ENCODE data around the gene CELSR1.
"Not testable (repeated sequence)": the region's sequence is repeated elsewhere in the genome, so short reads cannot be mapped to it uniquely, and the experiment has no call there.

The CELSR1 gene

DNA sequence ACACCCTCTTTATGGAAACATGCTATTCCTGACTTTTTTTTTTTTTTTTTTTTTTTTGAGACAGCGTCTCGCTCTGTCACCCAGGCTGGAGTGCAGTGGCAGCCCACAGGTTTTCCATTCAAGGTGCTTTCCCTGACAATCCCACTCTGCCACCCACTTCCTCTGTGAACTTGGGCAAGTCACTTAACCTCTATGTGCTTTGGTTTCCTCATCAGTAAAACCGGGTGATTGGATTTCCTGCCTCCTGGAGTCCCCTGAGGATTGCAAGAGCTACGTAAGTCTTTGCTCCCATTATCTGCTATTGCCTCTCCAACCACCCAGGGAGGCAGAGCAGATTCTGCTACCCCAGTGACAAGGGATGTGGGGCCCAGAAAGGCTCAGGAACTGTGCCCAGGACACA lies 54.1 kb downstream of the CELSR1 start:
- peak; percentile 88 for DNase-seq (ENCODE audit: low spot score)

DNA sequence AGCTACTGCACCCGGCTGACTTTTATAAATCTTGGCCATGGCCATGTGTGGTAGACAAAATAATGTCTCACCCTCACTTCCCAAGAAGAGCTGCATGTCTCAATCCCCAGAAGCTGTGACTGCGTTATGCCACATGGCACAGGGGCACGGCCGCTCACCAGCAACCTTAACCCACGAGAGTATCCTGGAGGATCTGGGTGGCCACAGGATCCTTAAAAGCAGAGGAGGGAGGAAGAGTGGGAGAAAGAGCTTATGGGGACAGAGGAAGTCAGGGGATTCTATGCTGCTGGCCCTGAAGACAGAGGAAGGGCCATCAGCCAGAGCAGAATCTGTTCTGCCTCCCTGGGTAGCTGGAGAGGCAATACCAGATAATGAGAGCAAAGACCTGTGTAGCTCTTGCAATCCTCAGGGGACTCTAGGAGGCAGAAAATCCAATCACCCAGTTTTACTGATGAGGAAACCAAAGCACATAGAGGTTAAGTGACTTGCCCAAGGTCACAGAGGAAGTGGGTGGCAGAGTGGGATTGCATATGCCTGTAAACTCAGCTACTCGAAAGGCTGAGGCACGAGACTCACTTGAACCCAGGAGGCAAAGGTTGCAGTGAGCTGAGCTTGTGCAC lies 55.3 kb downstream of the CELSR1 start:
- DNase-seq (ENCODE audit: low spot score): no peak

DNA sequence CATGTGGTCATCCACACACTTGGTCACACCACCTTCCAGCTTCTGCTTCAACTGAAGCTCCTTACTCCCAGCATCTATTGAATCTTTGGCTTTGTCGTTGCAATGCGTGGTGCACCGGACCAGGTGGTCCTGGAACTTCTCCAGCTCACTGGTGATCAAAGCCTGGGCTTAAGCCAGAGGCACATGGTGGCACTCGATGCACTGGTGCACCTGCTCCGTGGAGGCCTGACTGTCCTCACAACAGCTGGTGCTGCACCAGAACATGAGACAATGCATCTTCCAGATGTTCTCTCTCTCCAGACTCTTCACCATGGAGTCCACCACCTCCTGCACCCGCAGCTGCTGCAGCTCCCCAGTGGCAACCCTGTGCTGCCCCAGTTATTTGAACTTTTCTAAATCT lies 56.0 kb downstream of the CELSR1 start:
- DNase-seq (ENCODE audit: low spot score): no peak

DNA sequence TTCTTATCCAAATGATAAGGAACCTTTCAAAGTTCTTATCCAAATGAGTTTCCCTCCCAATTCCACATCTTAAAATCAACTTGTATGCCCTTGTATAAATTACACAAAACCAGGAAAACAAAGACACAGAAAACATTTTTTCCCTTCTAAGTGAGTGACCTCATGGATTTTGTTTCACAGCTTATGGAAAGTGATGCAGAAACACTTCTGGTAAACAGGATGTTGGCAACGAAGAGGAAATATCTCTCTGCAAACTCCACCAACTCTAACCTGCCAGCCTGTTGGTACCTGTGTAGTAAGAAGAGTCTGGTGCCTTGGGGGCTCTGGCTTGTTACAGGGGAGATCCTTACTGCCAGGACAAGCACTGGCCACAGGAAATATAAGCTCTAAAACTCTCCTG lies 57.0 kb downstream of the CELSR1 start:
- DNase-seq (ENCODE audit: low spot score): no peak

DNA sequence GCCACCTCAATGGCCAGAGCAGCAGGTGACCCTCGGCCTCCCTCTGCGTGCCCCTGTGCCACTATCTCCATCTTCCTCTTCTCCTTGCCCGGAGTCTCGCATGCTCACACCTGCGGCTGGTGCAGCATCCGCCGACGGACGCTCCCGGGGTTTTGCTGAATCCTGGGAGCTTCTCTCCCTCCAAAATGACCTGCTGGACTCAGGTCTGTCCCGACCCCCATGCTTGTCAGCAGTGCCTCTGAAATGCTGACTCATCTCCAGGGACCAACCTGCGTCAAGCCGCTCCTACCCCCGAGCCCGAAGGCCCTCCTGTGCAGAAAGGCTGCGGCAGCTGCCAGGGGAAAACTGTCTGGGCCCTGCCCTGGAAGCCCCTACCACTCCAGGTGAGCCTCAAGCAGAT lies 58.4 kb downstream of the CELSR1 start:
- no peak for DNase-seq (ENCODE audit: low spot score)

DNA sequence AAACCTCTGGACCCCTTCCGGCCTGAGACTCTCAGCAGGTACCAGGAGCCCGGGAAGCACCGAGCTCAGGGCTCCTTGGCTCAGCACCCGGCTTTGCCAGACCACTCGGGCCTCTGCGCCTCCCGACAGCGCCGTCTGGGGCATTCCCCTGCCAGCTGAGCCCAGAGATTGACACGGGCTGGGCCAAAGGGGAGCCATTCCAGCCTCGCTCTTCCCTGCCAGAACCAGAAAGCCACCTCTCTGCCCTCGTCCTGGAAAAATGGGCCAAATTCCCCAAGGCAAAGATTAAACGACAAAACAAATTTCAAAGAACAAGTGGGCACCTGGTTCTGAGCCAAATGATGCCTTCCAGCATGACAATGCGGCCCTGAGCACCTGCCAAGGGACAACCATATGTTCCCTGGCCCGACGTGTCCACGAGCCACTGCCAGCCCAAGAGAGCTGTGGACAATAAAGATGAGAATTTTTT lies 59.3 kb downstream of the CELSR1 start:
- DNase-seq (ENCODE audit: low spot score): no peak

DNA sequence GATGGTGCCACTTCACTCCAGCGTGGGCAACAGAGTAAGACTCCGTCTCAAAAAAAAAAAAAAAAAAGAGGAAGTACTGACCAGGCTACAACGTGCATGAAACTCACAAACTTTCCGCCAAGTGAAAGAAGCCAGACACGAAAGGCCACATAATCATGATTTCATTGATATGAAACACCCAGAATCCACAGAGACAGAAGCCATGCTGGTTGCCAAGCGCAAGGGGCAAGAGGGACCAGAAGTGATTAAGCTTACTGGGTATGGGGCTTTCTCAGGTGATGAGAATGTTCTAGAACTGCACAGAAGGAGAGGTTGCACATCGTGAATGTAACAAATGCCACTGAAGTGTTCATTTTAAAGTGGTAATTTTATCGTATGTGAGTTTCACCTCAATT lies 60.9 kb downstream of the CELSR1 start:
- no peak for DNase-seq (ENCODE audit: low spot score)

DNA sequence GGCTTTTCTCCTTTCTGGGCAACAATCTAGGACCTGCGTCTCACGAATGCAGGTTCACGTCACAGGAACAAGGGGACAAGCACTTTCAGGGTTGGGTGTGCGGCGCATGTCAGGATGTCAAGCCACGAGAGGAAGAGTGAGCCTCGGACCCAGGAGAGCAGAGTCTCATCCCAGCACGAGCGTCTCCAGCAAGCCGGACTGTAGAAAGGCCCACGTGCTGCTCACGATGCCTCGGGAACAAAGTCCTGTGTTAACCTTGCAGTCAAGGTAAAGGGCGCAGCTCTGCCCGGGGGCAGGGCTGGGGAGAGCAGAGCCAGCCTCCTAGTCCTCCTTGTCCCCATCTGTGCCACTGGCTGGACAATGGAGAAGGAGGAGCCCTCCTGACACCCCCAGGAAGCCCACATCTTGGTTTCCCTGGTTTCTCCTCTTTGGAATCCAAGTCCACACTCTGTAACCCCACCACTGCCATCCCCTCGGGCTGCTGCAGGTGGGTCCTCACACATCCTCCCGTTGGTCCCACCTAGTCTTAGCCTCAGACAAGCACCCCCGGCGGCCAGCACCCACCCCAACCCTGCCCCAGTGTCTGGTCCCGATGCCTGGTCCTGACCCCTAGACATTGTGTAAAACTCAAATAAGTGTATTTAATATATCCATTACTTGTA lies 63.4 kb downstream of the CELSR1 start:
- DNase-seq (ENCODE audit: low spot score): no peak

DNA sequence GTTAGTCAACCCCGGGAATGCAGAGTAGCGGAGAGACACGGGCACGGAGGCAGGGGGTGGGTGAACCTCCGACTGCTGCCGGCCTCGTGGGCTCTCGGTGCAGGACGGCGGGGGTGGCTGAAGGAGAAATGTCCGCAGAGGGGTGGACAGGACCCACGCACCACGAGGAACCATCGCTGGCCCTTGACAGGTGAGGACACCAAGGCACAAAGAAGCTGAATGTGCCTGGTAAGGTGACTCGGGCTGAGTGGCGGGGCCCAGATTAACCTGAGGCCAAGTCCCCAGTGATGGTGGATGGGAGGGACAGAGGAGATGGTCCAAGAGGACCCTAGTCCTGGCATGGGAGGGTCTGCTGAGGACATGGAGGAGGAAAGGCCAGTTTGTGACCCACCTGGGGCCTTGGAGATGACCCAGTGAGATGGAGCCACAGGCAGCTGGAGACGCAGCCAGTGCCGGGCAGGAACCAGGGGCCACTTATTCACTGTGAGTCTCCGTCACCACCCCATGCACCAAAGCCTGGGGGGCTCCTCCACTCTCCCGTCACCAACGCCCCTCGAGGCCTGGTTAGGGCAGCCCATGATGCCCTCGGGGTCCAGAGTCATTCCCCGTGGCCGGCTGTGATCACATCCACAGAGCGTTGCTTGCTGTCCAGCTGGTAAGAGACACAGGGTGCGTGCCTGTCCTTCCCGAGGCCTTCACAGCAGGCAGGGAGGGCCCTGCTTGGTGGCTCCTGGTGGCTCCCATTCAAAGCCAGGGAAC lies 64.2 kb downstream of the CELSR1 start:
- DNase-seq (ENCODE audit: low spot score): no peak

DNA sequence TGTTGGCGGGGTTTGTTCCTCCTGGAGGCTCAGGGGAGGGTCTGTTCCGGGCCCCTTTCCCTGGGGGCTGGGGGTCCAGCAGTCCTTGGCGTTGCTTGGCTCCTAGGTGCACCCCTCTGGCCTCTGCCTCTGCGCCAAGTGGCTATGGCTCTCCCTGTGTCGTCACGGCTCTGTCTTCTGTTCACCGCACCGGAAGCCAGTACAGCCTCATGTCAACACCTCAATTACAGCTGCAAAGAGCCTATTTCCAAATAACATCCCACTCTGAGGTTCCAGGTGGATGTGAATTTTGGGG lies 64.8 kb downstream of the CELSR1 start:
- no peak for DNase-seq (ENCODE audit: low spot score)

DNA sequence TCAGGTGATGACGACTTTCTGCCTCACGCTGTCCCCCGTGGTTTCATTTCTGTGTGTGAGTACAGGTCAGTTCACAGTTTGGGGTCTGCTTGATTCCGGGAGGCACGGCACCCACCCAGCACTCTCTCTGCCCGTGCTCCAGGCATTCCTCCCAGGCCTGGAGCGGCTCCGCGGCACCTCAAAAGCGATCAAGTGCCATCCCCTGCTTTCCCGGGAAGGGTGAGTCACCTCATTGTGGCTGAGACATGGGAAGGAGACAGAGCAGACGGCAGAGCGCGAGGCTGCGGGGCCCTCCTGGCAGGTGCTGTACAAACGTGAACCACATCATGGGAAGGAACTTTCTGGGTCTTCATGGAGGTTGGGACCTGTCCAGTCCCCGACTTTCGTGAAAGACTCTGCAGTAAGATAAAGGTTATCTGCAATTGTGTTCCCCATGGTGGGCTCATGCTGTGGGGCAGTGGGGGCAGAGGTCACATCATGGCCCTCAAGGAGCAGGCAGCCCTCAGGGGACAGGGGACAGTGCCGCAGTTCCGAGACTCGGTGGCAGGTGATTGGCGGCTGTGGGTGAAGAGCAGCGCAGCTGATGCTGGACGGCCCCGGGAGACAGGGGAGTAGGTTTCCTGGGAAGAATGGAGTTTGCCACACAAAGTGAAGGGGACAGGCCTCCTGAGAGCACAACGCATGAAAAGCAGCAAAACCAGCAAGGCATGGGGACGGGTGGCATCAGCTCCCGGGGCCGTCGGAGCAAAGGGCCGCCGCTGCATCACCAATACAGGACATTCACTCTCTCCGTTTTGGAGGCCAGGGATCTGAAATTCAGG lies 65.3 kb downstream of the CELSR1 start:
- peak; percentile 39 for DNase-seq (ENCODE audit: low spot score)

DNA sequence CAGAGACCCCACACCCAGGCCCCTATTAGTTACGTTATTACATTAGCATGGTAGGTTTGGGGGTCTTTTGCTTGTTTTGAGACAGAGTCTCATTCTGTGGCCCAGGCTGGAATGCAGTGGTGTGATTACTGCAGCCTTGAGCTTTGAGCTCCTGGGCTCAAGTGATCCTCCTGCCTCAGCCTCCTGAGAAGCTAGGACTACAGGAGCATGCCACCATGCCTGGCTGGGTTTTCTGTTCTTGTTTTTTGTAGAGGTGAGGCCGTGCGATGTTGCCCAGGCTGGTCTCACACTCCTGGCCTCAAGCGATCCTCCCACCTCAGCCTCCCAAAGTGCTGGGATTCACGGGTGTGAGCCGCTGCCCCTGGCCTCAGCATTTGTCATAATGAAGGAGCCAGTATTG lies 66.1 kb downstream of the CELSR1 start:
- not testable (repeated sequence) for DNase-seq (ENCODE audit: low spot score)

DNA sequence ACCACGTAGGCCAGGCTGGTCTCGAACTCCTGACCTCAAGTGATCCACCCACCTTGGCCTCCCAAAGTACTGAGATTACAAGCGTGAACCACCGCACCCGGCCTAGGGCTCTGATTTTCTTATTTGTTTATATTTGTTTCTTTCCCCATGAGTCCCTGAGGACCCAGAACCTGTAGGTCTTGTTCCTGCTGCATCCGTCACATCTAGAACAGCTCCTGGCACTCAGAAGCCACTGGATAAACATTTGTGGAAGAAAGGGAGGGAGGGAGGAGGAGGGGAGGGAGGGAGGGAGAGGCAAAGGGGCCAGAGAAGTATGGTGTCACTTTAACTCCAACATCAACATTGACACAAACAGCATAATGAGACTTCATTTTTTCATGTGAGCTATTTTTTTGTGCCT lies 67.7 kb downstream of the CELSR1 start:
- no peak for DNase-seq (ENCODE audit: low spot score)

DNA sequence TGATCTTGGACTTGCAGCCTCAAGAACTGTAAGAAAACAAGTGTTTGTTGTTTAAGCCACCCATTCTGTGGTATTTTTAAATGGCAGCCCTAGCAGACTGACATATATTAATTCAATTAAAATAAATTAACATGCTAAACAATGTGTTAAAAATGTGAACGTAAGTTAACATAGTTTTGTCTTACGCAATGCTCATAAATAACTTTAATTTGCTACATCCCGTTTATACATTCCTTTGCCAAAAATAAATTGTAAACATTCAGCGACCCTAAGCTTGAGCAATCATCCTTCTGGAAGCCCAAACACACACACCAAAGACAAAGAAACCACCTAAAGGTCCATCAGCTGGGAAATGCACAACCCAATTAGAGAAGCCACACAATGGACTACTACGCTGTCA lies 70.4 kb downstream of the CELSR1 start:
- no peak for DNase-seq (ENCODE audit: low spot score)

DNA sequence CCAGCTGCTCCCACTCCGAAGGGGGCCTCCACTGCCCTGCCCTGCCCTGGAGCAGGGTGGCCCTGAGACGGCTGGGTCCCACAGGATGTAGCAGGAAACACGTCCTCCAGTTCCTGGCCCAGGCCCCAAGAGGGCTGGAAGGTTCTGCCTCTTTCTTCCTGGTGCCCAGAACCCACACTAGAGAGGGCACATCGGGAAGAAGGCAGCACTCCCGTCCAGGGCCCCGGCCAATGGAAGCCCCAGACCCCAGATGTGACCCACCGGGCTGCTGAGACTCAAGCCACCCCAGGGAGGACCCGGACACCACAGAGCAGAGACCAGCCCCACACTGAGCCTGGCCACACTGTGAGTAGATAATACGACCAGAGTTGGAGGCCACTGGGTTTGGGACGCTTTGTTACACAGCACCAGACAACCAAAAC lies 71.2 kb downstream of the CELSR1 start:
- DNase-seq (ENCODE audit: low spot score): no peak

DNA sequence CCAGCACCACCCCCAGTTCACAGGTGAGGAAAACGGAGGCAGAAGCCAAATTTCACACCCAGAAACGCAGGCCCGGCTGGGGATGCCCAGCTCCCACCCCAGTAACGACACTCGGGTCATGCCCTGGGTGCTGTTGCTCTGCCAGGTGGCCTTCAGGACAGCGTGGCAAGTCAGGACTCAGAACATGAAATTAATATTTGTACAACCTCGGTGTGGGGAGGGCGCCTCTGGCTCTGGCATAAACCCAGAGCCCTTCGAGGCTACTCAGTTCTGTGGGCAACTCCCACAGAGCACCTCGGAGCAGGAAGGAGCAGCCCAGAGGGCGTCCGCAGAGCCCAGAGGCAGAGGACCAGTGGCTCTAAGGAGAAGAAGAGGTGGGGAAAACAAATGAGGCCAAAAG lies 71.6 kb downstream of the CELSR1 start:
- peak; percentile 13 for DNase-seq (ENCODE audit: low spot score)

DNA sequence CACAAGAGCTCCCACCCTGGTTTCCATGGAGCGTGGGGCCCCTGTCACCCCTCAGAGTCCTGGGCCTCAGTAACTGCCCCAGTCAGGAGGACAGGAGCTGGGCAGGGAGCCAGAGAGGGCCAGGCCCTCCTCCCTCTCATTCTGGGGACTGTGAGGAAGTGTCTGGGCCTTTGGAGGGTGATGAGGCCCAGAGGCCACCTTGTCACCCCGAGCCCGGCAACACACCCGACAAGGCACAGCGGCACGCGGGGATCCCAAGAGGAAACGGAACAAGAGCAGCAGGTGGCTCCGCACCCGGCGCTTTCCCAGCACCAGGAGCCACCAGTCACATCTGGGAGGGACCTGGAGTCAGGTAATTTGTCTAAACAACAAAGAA lies 72.1 kb downstream of the CELSR1 start:
- DNase-seq (ENCODE audit: low spot score): peak; percentile 21

DNA sequence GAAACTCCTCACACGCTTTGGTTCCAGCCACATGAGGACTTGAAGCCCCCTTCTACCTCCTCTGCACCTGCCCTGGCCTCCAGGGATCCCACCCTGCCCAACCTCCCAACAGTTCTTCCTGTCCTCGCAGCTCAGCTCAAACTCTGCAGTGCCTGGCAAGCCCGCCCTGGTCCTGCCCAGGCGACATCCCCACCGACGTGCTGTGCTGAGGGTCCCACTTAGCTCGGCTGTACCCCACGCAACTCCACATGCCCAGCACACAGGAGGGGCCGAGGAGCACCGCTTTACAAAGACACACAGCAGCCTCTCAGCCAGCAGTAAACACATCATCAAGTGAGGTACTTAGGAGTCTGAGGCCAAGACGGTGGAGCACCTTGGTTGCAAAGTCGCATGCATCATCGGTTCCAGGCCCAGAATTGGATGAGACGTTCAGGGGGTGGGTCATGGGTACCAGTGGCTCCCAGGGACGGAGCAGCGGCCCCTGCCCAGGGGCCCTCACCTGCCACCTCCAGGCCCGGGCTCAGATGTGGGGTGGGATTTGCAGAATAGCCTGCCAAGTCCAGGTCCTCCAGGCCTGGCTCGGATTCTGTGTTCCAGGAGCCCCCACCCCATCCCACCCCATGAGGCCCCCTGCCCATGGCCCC lies 72.6 kb downstream of the CELSR1 start:
- DNase-seq (ENCODE audit: low spot score): no peak

DNA sequence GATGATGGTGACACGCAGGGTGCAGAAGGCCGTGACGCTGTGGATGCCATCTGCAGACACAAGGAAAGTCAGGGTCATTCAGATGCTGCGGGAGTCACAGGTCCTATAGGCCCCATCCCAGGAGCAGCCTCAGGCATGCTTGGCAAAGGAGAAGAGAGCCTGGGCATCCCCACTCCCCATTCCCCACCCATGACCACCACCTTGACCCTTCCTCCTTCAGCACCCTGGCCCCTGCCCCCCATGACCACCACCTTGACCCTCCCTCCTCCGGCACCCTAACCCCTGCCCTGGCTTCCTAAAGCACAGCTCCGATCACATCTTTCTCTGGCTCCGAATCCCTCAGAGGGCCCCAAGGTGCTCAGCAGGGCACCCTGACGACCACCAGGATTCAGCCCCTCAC lies 73.1 kb downstream of the CELSR1 start:
- DNase-seq (ENCODE audit: low spot score): no peak

DNA sequence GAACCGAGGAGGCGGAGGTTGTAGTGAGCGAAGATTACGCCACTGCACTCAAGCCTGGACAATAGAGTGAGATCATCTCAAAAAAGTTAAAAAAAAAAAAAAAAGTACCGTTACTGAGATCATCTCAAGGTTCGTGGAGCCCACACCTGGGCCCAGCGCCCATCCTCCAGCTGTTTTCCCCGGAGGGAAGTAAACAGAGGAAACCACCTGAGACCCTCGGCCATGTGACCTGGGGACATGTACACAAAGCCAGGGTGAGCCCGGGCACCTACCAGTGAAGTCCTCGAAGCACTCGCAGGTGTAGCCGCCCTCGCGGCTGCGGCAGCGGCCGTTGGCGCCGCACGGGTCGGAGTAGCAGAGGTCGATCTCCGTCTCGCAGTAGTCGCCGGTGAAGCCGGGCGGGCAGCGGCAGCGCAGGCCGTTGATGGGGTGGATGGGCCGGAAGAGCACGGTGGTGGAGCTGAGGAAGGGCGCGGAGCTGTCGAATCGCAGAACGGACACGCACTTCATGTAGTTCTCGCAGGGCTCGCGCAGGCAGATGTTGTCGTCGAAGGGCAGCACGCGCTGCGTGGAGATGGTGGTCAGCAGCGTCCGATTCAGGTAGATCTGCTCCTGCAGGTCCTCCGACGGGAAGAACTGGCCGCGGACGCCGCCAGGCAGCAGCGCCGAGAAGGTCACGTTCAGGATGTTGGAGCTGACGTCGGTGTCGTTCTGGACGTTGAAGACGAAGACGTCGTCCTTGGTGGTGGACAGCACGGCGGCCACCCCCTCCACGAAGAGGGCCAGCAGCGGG lies 73.8 kb downstream of the CELSR1 start:
- no peak for DNase-seq (ENCODE audit: low spot score)

DNA sequence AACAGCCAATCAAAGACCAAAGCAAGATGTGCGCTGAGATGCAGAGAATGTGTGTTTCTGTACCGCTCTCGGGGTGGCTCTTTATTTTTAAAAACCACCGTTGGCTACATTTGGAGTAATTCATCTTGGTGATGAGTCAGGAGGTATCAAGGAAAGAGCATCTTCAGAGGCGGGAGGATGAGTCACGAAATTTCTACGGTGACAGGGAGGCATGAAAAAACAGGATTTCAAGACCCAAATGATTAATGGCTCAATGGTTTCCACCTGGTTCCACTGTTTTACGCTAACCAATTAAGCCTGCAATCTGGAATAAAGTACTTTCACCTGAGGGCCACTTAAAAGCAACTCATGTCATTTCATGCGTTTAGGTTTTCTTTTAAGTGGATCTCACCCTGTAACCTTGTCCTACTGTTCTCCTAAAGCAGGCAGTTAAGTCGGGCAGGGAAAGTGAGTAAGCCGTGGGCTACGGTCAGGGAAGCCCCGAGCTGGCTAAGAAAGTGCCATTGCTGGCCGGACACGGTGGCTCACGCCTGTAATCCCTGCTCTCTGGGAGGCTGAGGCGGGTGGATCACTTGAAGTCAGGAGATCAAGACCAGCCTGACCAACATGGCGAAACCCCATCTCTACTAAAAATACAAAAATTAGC lies 74.6 kb downstream of the CELSR1 start:
- peak; percentile 87 for DNase-seq (ENCODE audit: low spot score)

Data from kidney tubule cell (primary cell).